ENCODE data around the gene SLC17A7. TPM values are rescaled to one million over a fixed set of nuclear protein-coding genes. Genes with fewer than 3 reads are reported as not detected.

Gene SLC17A7
- total RNA-seq, 1 experiment from 2014 or later: 1.8 TPM

GRCh38 chr19:49415810-49416200 lies 25.5 kb downstream of the SLC17A7 start:
- Histone ChIP-seq H2AFZ (ENCODE audit: low read depth, low read length, poor library complexity, severe bottlenecking) (no peak overlapping the region), H3K36me3 (ENCODE audit: control insufficient read depth in 1 of 2, insufficient read depth in 2 of 2, low read length in 2 of 2) (no peaks in the 10 kb centered on the region), H3K9me3 (ENCODE audit: control insufficient read depth in 1 of 2, insufficient read depth in 1 of 2, low read depth in 1 of 2, low read length in 2 of 2) (no peaks in the 10 kb centered on the region), H3K9me2 (ENCODE audit: insufficient read depth) (no peaks in the 10 kb centered on the region), H3K79me2 (ENCODE audit: insufficient read depth, low read length) (no peaks in the 10 kb centered on the region), H3K4me3 (replicated peaks in 1 of 2; ENCODE audit: low read depth in 1 of 2, low read length in 2 of 2) (no peak overlapping the region), H3K4me1 (ENCODE audit: control insufficient read depth in 1 of 2, insufficient read depth in 2 of 2, low read length in 2 of 2) (peaks cover 0 to 5% of the 10 kb centered on the region in 2 experiments; a peak in 1 of 4 replicates), H3K27ac (ENCODE audit: low read depth, low read length) (no peak overlapping the region), H3K9ac (ENCODE audit: low read length) (no peak overlapping the region), H4K20me1 (ENCODE audit: insufficient read depth) (no peaks in the 10 kb centered on the region), H3K27me3 (ENCODE audit: insufficient read depth, low read length) (peaks cover 10% of the 10 kb centered on the region; the same call in 1 of the 2 replicates), H3K4me2 (ENCODE audit: low read length) (no peak overlapping the region)
- ChIA-PET CTCF (no interaction called here), RAD21 (ENCODE audit: low non-redundant PET in 1 of 2, low total read pairs in 2 of 2, uncharacterized antibody in 2 of 2, unreplicated experiment in 2 of 2) (no interaction called here), POLR2A (no interaction called here)
- TF ChIP-seq CBX3 (IDR thresholded peaks at IDR 0.05; ENCODE audit: low read depth) (no peak), EGR1 (IDR thresholded peaks at IDR 0.05; ENCODE audit: low read depth) (no peak), POLR2A (IDR thresholded peaks at IDR 0.05; ENCODE audit: borderline replicate concordance, extremely low read depth, insufficient read depth, insufficient read length) (no peak), ZNF274 (IDR thresholded peaks at IDR 0.05; ENCODE audit: low read depth, low read length) (no peak), CTCF (IDR thresholded peaks at IDR 0.05 in 2 of 3, conservative IDR thresholded peaks at IDR 0.05 in 1 of 3; ENCODE audit: borderline replicate concordance in 1 of 3, insufficient read depth in 1 of 3, low read depth in 2 of 3, low read length in 2 of 3) (no peak), MAX (IDR thresholded peaks at IDR 0.05) (no peak), CEBPB (IDR thresholded peaks at IDR 0.05; ENCODE audit: low read depth) (no peak), ELF1 (IDR thresholded peaks at IDR 0.05; ENCODE audit: borderline replicate concordance, low read depth) (no peak), JUND (IDR thresholded peaks at IDR 0.05) (no peak)
- intact Hi-C loops (cut with micrococcal nuclease): no loop called here
- ATAC-seq: no peak
- DNase-seq (ENCODE audit: low read depth, low spot score): no peak
- no TSS peak for BruUV-seq (replicated peaks)
